Activated T-helper 1 cell treated with Interleukin-2 at 50 U/mL for 16 hours (primary cell): ENCODE data around the gene NR2F6.
"Not testable (repeated sequence)": the region's sequence is repeated elsewhere in the genome, so short reads cannot be mapped to it uniquely, and the experiment has no call there.

Source experiments
- DNase-seq: peaks from one replicate; pipeline ENCODE4 v3.0.0-alpha.2; 2020; ENCODE audit warnings: low read depth

The NR2F6 gene

DNA sequence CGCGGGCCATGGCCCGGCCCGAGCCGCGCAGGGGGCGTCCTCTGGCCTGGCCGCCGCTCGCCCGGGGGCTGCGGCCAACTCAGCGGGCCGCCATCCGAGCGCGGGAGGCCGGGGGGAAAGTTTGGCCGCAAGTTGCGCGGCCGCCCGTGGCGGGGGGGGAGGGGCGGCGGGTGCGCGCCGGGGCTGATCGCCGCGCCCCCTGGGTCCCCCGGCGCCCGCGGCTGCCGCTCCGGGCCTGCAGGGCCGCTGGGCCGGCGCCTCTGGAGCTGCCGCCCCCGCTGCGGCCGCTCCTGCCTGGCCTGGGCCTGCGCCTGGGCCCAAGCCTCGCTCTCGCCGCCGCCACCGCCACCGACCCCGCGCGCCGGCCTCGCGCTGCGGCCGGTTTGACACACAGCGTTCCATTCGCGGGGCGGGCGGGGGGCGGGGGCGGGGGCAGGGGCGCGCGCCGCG, at the start of gene NR2F6:
Gene NR2F6 (minus strand): TSS at position 385 of the 450 bp plus-strand sequence. CDS start 699 bp downstream, outside the sequence.
- DNase-seq = no peak

DNA sequence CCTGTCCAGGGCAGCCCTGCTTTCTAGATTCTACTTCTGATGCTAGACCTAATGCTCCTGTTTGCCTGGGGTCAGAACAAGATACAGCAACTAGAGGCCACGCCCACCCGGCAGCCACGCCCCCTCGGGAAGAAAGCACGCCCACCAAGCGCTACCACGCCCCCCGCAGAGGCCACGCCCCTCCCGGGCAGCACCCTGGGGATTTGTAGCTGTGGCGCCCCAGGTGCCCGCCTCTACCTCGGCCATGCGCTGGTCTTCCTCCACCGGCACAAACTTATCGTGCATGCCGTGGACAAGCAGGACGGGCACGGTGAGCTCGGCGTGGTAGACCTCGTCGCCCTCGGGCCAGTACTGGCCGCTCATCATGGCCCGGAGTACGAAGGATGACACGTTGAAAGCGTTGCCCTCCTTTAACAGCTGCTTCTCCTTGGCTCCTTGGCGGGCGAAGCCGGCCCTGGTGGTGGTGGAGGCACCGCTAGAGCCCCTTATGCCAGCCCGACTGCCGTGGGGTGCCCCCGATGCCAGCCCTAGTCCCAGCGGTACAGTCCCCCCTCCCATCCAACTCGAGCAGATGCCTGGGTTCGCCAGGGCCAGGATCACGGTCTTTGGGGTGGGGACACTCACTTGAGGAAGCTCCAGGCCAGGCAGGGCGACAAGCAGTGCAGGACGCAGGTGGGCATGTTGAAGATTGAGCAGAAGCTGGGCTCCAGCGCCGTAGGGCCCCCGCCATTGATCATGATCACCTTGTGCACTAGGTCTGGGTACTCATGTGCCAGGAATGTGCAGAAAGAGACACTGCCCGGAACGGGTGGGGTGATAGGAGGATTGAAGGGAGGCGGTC, 48.6 kb upstream of the NR2F6 start:
- no peak for DNase-seq

DNA sequence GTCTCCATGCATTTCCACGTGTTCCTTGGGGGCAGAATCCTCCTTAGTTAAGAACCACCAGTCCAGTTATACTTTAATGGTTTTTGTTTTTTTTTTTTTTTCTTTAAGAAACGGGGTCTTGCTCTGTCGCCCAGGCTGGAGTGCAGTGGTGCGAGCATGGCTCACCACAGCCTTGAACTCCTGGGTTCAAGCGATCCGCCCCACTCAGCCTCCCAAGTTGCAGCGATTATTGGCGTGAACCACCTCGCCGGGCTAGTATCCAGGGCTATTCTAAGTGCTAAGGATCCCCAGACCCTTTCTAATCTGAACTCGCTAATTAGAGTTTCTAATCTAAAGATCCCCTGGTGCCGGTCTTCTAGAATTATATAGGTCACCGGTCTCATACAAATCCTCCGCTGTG, 47.9 kb upstream of the NR2F6 start:
- no peak for DNase-seq

DNA sequence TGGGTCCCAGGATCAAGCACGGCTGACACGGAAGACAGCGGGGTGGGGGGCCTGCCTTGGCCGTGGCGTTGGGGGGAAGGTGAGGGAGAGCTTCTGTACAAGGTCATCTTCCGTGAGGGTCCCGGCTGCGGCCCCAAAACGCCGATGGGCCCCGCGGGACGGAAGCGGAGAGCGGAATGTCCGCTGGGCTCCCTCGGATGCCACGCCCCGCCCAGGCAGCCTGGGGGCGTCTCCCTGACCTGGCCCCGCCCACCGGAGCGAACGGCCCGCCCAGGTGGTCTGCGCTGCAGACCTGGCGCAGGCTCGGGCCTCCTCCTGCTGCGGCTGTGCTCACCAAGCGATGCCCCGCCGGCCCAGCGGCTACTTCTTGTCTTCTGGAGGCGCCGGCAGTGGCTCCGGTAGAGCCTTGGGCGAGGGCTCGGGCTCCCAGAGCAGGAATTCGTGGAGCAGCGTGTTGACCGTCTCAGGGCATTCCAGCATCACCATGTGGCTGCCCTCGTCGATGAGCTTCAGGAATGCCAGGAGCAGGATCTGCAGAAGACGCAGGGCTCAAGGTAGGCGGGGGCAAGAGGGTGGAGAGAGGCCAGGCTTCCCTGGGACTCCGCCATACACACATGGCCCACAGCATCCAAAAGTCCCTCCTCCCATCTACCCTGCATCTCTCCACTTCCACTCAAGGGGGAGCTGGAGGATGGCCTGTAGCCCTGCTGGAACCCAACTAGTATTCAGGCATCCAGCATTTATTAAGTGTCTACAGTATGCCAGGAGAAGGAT, 46.8 kb upstream of the NR2F6 start:
- DNase-seq = peak; percentile 63

DNA sequence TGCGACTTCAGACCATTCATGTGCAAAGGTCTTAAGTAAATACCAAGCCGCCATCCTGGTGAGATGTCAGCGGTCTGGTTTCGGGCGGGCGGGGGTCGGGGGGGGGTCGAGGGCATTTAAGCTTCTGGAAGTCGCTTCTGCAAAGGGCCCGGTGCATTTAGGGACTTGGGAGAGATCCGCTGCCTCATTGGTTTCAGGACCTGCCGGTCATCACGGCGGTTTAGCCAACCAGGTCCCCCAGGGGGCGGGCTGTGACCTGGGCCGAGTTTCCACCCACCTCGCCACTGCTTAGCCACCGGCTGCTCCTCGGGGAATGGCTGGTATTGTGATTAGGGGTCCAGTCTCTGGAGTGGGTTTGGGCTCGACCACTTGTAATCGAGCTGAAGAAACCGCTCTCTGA, 43.8 kb upstream of the NR2F6 start:
- DNase-seq = no peak

DNA sequence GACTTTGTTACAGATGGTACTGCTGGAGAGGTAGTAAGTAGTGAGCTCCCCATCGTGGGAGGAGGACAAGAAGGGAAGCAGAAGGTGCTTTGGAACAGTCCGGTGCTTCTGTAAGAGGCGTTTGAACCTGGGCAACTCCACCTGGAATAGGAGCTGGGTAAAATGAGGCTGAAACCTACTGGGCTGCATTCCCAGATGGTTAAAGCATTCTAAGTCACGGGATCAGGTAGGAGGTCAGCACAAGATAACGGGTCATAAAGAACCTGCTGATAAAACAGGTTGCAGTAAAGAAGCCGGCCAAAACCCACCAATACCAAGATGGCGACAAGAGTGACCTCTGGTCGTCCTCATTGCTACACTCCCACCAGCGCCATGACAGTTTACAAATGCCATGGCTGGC, 41.0 kb upstream of the NR2F6 start:
- DNase-seq = no peak

DNA sequence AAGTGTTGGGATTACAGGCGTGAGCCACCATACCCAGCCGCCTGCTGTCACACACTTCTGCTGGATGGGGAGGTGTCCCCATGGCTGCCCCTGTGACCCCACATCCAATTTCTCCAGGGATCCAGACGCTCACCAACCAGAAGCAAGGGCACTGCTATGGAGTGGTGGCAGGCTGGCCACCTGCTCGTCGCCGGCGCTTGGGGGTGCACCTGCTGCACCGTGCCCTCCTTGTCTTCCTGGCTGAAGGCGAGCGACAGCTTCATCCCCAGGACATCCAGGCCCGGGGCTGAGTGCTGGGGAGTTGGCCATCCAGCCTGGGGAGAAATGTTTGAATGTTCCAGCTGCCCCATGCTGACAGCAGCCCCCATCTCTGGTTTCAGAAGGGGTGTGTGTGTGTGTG, 40.5 kb upstream of the NR2F6 start:
- no peak for DNase-seq

DNA sequence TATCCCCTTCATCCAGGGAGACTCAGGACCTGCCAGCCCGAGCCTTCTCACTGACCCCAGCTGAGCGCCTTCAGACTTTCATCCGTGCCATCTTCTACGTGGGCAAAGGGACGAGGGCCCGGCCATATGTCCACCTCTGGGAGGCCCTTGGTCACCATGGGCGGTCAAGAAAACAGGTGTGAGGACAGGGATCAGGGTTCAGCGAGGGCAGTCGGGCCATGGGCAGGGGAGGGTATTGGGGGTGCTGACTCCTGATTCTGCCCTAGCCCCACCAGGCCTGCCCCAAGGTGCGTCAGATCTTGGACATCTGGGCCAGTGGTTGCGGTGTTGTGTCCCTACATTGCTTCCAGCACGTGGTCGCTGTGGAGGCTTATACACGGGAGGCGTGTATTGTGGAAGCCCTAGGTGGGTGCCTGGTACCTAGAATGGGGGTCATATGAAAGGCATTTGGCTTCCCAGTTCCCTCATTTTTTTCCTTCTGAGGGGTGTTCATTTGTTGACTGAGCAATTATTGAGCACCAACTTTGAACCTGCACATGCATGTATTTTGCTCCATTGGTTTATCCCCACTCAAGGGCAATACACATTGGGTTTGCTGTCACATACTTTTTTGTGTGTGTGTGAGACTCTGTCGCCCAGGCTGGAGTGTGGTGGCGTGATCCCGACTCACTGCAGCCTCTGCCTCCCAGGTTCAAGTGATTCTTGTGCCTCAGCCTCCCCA, 39.9 kb upstream of the NR2F6 start:
- DNase-seq = no peak

DNA sequence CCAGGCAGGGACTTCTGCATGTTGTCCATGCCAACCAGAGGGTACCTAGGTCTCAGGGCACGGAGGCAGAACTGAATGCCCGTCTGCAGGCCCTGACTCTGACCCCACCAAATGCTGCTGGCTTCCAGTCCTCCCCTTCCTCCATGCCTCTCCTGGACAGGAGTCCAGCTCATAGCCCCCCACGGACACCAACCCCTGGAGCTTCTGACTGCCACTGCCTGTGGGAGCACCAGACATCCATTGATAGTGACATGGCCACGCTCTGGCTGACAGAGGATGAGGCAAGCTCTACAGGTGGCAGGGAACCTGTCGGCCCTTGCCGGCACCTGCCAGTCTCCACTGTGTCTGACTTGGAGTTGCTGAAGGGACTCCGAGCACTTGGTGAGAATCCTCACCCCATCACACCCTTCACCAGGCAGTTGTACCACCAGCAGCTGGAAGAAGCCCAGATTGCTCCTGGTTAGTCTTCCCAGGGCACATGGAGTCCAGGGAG, 37.8 kb upstream of the NR2F6 start:
- DNase-seq = no peak

DNA sequence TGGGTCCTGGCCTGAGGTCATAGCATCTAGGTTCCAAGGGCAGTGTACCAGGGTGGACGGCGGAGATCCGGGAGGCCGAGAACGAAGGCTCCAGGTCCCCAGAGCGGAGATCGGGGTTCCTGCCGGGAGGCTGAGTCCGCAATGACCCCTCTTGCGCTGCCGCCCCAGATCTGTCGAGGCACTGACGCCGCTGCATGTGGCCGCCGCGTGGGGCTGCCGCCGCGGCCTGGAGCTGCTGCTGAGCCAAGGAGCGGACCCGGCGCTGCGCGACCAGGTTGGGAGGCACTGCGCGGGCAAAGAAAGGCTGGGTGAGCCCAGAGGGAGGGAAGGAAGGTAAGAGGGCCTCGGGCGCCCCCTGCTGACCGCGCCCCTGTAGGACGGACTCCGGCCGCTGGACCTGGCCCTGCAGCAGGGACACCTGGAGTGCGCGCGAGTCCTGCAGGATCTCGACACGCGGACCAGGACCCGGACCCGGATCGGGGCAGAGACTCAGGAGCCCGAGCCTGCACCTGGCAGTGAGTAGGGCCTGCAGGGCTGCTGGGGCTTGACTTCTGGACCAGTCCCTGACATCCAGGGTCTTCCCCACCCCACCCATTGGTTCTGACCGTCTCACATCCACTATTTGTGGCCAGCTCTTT, 36.9 kb upstream of the NR2F6 start:
- peak; percentile 64 for DNase-seq

DNA sequence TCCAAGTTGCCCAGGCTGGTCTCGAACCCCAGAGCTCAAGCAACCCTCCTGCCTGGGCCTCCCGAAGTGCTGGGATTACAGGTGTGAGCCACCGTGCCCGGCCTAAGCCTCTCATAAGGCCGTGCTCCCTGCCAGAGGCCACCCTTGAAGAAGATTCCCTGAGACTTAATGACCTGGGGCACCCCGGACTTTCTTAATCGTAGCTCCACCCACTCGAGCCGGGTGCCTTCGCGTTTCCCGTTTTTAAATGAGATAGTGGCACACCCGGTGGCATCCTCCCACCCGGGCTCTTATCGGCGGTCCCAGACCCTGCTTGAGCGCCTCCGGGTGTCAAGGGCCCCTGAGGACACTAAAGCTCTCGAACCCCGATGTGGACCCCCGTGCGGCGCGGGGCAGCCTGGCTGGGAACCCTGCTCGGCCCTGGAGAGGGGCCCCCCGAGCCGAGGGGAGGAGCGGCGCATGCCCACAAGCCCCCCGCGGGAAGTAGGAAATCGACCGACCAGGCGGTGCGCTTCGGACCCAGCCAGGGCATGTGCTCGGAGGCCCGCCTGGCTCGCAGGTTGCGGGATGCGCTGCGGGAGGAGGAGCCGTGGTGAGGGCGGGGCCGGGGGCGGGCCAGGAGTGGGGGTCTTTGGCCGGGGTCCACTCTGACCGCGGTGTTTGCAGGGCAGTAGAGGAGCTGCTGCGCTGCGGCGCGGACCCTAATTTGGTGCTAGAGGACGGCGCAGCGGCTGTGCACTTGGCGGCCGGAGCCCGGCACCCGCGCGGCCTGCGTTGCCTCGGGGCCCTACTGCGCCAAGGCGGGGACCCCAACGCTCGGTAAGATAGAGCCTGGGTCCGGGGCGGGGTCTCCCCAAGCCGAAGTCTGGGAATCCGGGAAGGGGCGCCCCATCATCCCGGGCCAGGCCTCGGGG, 35.9 kb upstream of the NR2F6 start, which contains the start of gene ANKLE1:
Gene ANKLE1 (plus strand): TSS at position 511 of the 914 bp plus-strand sequence. CDS start 20 bp downstream, at position 531.
- no peak for DNase-seq

DNA sequence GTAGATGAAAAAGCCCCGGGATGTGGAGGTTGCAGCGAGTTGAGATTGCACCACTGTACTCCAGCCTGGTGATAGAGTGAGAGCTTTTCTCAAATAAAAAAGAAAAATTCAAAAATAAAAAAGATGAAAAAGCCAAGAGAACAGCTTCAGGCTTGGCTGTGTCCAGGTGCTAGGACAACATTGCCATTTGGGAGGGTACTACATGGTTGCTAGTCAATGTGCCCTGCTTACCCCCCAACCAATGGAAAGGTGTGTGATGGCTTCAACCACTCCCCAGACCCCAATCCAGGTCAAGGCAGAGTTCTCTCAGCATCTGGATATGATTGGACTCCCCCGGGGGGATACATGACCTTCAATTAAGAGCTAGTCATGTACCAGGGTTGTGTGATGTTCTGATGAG, 33.7 kb upstream of the NR2F6 start:
- no peak for DNase-seq

DNA sequence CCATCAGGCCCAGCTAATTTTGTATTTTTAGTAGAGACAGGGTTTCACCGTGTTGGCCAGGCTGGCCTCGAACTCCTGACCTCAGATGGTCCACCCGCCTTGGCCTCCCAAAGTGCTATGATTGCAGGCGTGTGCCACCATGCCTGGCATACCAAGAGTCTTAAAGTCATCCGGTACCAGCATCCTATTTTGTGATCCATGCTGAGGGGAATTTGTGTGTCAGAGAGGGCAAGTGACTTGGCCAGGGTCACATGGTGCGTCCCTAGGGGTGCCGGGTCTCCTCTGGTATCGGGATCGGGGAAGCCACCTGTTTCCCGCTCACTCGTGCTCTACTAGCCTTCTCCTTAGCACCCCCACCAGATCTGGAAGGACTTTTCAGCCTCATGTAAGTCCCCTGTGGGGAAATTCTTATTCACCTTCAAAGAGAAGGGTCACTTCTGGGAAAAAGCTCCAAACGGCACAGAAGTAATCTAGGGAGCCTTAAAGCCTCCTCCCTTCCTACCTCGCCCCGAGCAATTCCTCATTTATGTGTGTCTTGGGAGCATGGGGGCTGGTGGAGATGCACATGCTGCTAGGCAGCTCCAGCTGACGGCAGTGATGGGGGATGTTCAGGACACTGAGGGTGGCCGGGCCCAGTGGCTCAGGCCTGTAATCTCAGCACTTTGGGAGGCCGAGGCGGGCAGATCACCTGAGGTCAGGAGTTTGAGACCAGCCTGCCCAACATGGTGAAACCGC, 29.9 kb upstream of the NR2F6 start:
- no peak for DNase-seq

DNA sequence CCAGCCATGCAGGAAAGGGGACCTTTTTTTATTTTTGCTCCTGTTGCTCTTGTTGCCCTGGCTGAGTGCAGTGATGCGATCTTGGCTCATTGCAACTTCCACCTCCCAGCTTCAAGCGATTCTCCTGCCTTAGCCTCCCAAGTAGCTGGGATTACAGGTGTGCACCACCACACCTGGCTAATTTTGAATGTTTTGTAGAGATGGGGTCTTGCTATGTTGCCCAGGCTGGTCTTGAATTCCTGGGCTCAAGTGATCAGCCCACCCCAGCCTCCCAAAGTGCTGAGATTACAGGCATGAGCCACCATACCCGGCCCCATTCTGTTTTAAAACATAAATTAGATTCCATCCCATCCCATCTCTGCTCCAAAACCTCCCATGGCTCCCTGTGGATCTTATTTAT, 29.2 kb upstream of the NR2F6 start:
- DNase-seq = not testable (repeated sequence)

DNA sequence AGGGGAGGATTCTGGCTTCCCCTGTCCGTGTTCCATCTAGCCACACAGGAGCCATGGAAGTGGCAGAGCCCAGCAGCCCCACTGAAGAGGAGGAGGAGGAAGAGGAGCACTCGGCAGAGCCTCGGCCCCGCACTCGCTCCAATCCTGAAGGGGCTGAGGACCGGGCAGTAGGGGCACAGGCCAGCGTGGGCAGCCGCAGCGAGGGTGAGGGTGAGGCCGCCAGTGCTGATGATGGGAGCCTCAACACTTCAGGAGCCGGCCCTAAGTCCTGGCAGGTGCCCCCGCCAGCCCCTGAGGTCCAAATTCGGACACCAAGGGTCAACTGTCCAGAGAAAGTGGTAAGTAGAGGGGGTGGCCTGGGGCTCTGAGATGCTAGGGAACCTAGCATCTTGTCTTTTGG, 23.0 kb upstream of the NR2F6 start:
- no peak for DNase-seq

DNA sequence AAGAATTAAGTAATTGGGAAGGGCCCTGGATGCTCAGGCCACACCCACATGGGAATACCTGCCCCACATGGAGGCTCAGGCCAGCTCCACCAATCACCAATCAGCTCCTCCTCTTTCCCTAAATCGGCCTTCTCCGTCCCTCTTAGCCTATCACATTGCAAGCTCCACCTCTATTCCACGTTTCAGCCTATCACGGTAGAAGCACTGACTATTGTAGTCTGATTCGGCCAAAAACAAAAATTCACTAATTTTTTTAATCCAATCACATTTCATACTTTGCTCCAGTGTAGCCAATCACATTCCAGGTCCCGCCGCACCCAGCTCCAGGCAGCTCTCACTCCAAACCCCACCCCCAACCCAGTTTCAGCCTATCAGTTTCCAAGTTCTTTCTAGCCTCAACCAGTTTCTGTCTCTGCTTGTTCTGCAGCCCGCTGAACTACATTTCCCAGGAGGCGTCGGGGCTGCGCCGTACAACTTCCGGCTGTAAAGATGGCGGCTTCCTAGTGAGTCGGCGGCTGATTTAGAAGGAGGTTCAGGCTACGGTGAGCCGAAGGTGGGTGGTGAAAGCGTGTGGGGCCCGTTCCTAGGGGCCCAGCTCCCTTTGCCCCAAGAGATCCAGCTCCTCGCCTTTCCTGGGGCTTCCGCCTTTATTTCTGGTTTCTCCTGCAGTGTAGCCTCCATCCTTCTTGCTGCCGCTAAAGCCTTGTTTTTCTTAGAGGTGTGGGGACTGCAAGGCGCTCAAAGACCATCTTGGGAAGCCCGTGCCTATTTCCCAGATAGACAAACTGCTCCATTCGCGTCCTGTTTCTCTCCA, 21.5 kb upstream of the NR2F6 start, which contains the start of gene BABAM1:
Gene BABAM1 (plus strand): TSS at position 469 of the 814 bp plus-strand sequence. CDS start 1,364 bp downstream, outside the sequence.
- peak; percentile 87 for DNase-seq

DNA sequence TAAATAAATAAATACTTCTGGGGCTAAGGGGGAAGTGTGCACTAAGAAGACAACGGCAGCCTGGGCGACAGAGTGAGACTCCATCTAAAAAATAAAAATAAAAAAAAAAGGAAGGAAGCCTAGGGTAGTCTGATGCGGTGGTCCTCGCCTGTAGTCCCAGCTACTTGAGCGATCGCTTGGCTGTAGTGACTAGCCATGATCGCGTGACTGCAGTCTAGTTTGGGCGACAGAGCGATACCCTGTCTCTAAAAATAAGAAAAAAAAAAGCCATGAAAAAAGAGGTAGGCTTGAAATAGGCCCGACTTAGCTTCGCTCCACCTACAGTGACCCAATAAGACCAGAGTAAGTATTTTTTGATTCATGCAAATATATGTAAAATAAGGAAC, 20.9 kb upstream of the NR2F6 start:
- no peak for DNase-seq

DNA sequence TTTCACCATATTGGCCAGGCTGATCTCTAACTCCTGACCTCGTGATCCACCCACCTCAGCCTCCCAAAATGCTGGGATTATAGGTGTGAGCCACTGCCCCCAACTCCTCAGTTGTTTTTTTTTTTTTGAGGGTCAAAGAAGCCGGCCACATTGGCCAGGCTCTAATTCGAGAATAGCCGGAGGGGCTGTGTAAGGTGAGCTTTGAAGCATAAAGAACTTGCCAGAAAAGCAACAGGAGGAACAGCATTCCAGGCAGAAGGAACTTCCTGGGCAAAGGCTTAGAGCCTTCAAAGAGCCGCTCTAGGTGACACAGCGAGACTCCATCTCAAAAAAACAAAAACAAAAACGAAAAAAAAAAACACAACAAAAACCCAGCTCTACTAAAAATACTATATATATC, 20.3 kb upstream of the NR2F6 start:
- no peak for DNase-seq

DNA sequence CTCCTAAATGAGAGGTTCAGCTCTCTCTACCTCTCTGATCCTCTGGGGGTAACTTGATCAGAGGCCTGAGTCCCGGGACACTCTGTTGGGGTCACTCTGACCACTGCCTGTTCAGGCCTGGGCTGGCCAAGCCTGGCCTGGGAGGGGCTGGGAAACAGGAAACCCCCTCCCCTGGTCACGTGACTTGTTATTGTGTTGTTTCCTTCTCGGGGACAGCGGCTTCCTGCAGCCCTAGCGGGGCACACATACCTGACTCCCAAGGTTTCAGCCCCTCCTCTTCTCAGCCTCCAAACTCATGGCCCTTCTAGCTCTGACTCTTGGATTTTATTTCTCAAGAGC, 18.9 kb upstream of the NR2F6 start, which contains the start of gene USHBP1:
Gene USHBP1 (minus strand): TSS at position 105 of the 339 bp plus-strand sequence. CDS start 446 bp downstream, outside the sequence.
- no peak for DNase-seq
